Colonic mucosa (tissue), 4 donors: ENCODE measurements around the gene ALPK3. TPM values are rescaled to one million over a fixed set of nuclear protein-coding genes. Genes with fewer than 3 reads are reported as not detected.

Experiments
- DNase-seq: peaks from one replicate; pipeline ENCODE4 v3.0.0-alpha.2; 2020
- H3K27ac ChIP-seq: fragments of 200-600 bp; one replicate; pipeline ENCODE4 v1.8.0; 2021
- H3K27me3 ChIP-seq: fragments of 200-600 bp; one replicate; pipeline ENCODE4 v1.8.0; 2021
- H3K36me3 ChIP-seq: fragments of 200-600 bp; one replicate; pipeline ENCODE4 v1.8.0; 2021
- H3K4me1 ChIP-seq: fragments of 200-600 bp; one replicate; pipeline ENCODE4 v1.8.0; 2021; ENCODE audit warnings: mild to moderate bottlenecking
- H3K4me3 ChIP-seq: fragments of 200-600 bp; one replicate; pipeline ENCODE4 v1.8.0; 2021
- H3K9ac ChIP-seq, 2 donors: one replicate each; pipeline ENCODE4 v1.7.0; 2013; ENCODE audit warnings: control low read depth in 2 of 2, low read depth in 2 of 2, low read length in 2 of 2
- H3K9me3 ChIP-seq: fragments of 200-600 bp; one replicate; pipeline ENCODE4 v1.8.0; 2021
- intact Hi-C: fragments of 100-400 bp; cut with DNase I; formaldehyde crosslinking; loops from one replicate; pipeline ENCODE4 v1.14.1; 2022
- total RNA-seq, 2 donors: library from RNA; stranded (reverse); fragmentation: NEBNext Ultra II Directional in 1 of 2; extraction: Animal tissue kit (Norgen Biotek cat#: 25700) in 1 of 2; gene quantifications; one replicate each; pipeline ENCODE4 v1.2.1, GENCODE V29; 2021
- TF ChIP-seq, protein P1 (sequence below): fragments of 200-600 bp; IDR thresholded peaks from one replicate; pipeline ENCODE4 v1.8.0; 2022; ENCODE audit warnings: antibody characterized with exemption, mild to moderate bottlenecking
- donor health status: healthy.
- donor health status: DM: no; HTN: no; CAD: no.
- donor health status: DM: no; HTN: no; CAD: no.

The ALPK3 gene
- total RNA-seq, 2 donors from 2014 or later: 0.74 to 2.4 TPM

DNA sequence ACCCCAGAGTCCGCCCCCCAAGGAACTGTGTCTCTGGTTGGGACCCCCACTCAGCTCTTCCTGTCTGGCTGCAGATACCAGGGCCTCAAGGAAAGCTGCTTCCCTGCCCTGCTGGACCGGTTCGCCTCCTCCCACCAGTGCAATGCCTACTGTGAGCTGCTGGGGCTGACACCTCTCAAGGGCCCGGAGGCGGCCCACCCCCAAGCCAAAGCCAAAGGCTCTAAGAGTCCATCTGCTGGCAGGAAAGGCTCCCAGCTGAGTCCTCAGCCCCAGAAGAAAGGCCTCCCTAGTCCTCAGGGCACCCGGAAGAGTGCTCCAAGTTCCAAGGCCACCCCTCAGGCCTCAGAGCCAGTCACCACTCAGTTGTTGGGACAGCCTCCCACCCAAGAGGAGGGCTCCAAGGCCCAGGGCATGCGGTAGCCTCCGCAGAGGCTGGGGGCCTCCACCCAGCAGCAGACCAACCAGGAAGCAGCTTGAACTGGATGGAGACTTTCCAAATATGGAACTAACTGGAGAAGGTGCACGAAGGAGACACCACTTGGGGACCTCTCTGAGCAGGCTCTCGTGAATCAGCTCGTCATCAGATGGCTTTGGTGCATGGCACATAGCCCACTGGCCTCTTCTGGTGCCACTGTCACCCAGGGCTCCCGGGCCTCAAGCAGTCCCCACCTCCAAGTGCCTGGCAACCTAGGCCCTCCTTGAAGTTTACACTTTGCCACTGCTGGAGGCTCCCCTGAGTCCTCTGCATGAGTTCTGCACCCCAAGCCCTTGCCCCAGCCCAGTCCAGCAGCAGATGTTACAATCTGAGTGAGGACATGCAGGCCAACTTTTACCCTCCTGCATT, 51.1 kb downstream of the ALPK3 start:
- H3K9me3 ChIP-seq: no peaks in the 10 kb centered on the region
- TF ChIP-seq, protein P1, sequence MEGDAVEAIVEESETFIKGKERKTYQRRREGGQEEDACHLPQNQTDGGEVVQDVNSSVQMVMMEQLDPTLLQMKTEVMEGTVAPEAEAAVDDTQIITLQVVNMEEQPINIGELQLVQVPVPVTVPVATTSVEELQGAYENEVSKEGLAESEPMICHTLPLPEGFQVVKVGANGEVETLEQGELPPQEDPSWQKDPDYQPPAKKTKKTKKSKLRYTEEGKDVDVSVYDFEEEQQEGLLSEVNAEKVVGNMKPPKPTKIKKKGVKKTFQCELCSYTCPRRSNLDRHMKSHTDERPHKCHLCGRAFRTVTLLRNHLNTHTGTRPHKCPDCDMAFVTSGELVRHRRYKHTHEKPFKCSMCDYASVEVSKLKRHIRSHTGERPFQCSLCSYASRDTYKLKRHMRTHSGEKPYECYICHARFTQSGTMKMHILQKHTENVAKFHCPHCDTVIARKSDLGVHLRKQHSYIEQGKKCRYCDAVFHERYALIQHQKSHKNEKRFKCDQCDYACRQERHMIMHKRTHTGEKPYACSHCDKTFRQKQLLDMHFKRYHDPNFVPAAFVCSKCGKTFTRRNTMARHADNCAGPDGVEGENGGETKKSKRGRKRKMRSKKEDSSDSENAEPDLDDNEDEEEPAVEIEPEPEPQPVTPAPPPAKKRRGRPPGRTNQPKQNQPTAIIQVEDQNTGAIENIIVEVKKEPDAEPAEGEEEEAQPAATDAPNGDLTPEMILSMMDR: no peak
- no peaks in the 10 kb centered on the region for H3K27me3 ChIP-seq
- H3K4me3 ChIP-seq: no peak overlapping the region
- intact Hi-C loops: no loop called here
- no peak for DNase-seq
- no peaks in the 10 kb centered on the region for H3K36me3 ChIP-seq
- no peak overlapping the region for H3K27ac ChIP-seq
- H3K9ac ChIP-seq: no peak overlapping the region
- H3K4me1 ChIP-seq: no peaks in the 10 kb centered on the region

DNA sequence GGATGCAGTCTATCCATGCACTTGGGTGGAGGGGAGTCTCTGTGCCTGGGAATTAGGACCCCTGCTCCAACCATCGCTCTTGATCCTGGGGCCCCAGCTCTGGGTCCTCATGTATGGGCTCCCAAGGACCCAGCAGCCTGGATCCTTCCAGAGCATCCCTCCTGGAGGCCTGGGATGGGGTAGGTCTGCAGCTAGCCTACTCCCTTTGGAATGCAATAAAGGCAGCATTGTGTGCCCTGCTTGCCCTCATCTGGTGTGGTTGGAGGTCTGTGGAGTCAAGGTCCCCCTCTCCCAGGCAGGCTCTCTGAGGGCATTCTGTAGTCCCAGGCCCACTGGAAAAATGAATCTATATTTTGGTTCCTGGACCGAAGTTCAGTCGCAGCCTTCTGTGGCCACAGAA, 52.4 kb downstream of the ALPK3 start:
- no peaks in the 10 kb centered on the region for H3K9me3 ChIP-seq
- H3K4me3 ChIP-seq: no peak overlapping the region
- H3K27ac ChIP-seq: no peak overlapping the region
- no peaks in the 10 kb centered on the region for H3K36me3 ChIP-seq
- no peaks in the 10 kb centered on the region for H3K27me3 ChIP-seq
- no peaks in the 10 kb centered on the region for H3K4me1 ChIP-seq
- intact Hi-C loops: no loop called here
- H3K9ac ChIP-seq: no peak overlapping the region
- DNase-seq: no peak
- TF ChIP-seq, protein P1: no peak

DNA sequence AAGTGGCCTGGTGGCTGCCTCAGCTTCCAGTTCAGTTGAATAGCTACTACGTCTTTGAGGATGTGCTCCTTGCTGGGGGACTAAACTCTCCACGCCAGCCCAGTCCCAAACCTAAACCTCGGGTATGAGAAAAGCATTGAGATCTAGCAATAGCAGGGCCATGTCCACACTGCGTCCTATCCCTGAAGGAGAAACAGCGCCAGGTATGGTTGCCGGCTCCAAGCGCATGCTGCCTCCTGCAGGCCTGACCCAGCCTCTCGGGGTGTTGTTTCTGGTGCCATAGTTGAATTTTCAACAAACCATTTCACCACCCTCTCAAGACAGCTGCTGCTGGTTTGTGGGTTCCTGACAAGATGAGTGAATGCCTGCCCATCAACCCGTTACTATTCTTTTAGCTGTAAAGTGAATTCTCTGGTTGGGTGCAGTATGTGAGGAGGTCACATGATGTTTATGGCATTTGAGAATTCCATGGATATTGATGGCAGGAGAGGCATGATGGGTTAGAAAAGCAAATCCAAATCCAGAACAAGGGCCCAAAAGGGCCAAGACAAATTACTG, 54.4 kb downstream of the ALPK3 start:
- intact Hi-C loops: no loop called here
- H3K9me3 ChIP-seq: no peaks in the 10 kb centered on the region
- DNase-seq: no peak
- H3K4me3 ChIP-seq: no peak overlapping the region
- no peaks in the 10 kb centered on the region for H3K4me1 ChIP-seq
- H3K36me3 ChIP-seq: no peaks in the 10 kb centered on the region
- H3K9ac ChIP-seq: no peak overlapping the region
- no peaks in the 10 kb centered on the region for H3K27me3 ChIP-seq
- TF ChIP-seq, protein P1: no peak
- no peak overlapping the region for H3K27ac ChIP-seq

DNA sequence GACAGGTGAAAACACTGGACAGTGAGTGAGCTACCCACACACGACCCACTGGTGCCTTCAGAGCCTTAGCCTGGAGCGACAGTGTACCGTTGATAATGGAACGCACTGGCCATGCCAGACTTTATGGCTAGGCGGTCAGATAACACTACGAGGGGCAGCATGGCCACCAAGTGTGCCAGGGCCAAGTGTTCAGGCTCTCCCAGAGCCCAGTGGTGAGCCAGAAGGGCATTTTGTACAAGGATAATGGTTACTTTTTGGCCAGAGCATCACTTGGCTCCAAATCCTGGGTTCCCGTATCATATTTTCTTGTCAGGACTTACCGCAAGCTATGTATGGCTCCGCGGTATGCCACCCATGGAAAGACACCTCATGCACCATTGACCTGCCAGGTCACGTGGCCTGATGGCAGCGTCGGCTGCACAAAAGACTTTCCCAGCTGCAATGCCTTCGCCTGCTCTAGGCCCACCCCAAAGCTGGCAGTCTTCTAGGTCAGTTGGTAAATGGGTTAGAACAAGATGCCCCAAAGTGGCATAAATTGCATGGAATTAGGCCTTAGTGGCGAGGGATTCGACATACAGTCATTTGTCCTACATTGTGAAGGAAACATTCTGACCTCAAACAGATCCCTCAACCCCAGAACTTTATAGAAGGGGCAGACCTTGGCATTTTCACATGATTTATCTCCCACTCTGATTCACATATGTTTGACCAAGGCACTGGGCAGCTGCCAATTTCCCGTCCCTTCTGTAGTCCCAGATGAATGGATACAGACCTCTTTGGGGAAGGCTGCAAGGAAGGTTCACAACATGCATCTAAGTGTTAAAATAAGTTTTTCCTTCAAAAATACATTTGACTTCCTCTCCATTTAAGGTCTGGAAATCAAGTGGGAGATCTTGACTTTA, 55.1 kb downstream of the ALPK3 start:
- intact Hi-C loops: no loop called here
- no peak overlapping the region for H3K27ac ChIP-seq
- H3K4me3 ChIP-seq: no peak overlapping the region
- TF ChIP-seq, protein P1: no peak
- H3K4me1 ChIP-seq: no peaks in the 10 kb centered on the region
- H3K9me3 ChIP-seq: no peaks in the 10 kb centered on the region
- no peak overlapping the region for H3K9ac ChIP-seq
- no peak for DNase-seq
- no peaks in the 10 kb centered on the region for H3K27me3 ChIP-seq
- H3K36me3 ChIP-seq: no peaks in the 10 kb centered on the region

DNA sequence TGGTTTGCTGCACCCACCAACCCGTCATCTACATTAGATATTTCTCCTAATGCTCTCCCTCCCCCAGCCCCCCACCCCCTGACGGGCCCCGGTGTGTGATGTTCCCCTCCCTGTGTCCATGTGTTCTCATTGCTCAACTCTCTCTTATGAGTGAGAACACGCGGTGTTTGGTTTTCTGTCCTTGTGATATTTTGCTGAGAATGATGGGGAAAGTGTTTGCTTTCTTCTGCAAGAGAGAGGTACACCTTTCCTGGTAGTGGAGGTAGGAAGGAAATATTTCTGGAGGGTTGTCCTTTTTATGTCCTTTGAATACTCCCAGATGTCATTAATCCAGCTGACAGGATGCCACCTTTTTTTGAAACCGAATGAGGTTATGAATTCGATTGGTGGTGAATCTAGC, 56.8 kb downstream of the ALPK3 start:
- Histone ChIP-seq H3K4me1 (no peaks in the 10 kb centered on the region), H3K27me3 (no peaks in the 10 kb centered on the region), H3K4me3 (no peak overlapping the region), H3K27ac (no peak overlapping the region), H3K9me3 (no peaks in the 10 kb centered on the region), H3K9ac (no peak overlapping the region), H3K36me3 (no peaks in the 10 kb centered on the region)
- DNase-seq: no peak
- intact Hi-C loops: no loop called here
- TF ChIP-seq, protein P1: no peak
